ENCODE results near the gene IFFO2.

Gene IFFO2

GRCh38 chr1:18956193-18957135 lies at the start of gene IFFO2:
Gene IFFO2 (minus strand): TSS chr1:18956676. CDS start chr1:18956332, 344 bp downstream.
- peak; percentile 91 to 97 for DNase-seq
- no peak for TF ChIP-seq GATA1 (IDR thresholded peaks at IDR 0.05; ENCODE audit: low read depth, low read length)
- no peak for TF ChIP-seq POLR2A (IDR thresholded peaks at IDR 0.05; ENCODE audit: low read length)

- DNase-seq = no peak
- TF ChIP-seq POLR2A (IDR thresholded peaks at IDR 0.05; ENCODE audit: low read length) = no peak
- no peak for TF ChIP-seq GATA1 (IDR thresholded peaks at IDR 0.05; ENCODE audit: low read depth, low read length)
Measured at GRCh38 chr1:19006000-19006399, 49.5 kb upstream of the IFFO2 start.

GRCh38 chr1:19003371-19004290 lies 47.2 kb upstream of the IFFO2 start:
- no peak for TF ChIP-seq POLR2A (IDR thresholded peaks at IDR 0.05; ENCODE audit: low read length)
- DNase-seq = no peak

- TF ChIP-seq GATA1 (IDR thresholded peaks at IDR 0.05; ENCODE audit: low read depth, low read length) (no peak), POLR2A (IDR thresholded peaks at IDR 0.05; ENCODE audit: low read length) (no peak)
Measured at GRCh38 chr1:19000065-19000464, 43.6 kb upstream of the IFFO2 start.

GRCh38 chr1:18999359-18999758 lies 42.9 kb upstream of the IFFO2 start:
- no peak for DNase-seq
- TF ChIP-seq POLR2A (IDR thresholded peaks at IDR 0.05; ENCODE audit: low read length) = no peak
- TF ChIP-seq GATA1 (IDR thresholded peaks at IDR 0.05; ENCODE audit: low read depth, low read length) = no peak

More at GRCh38 chr1:19000065-19000464, 43.6 kb upstream of the IFFO2 start:
- DNase-seq = no peak

GRCh38 chr1:18998016-18998724 lies 41.7 kb upstream of the IFFO2 start:
- DNase-seq = no peak
- TF ChIP-seq POLR2A (IDR thresholded peaks at IDR 0.05; ENCODE audit: low read length) (no peak), GATA1 (IDR thresholded peaks at IDR 0.05; ENCODE audit: low read depth, low read length) (no peak)

GRCh38 chr1:18997508-18997907 lies 41.0 kb upstream of the IFFO2 start:
- no peak for DNase-seq
- no peak for TF ChIP-seq GATA1 (IDR thresholded peaks at IDR 0.05; ENCODE audit: low read depth, low read length)
- no peak for TF ChIP-seq POLR2A (IDR thresholded peaks at IDR 0.05; ENCODE audit: low read length)

GRCh38 chr1:18996548-18997177 lies 40.2 kb upstream of the IFFO2 start:
- TF ChIP-seq GATA1 (IDR thresholded peaks at IDR 0.05; ENCODE audit: low read depth, low read length) (no peak), POLR2A (IDR thresholded peaks at IDR 0.05; ENCODE audit: low read length) (no peak)
- no peak for DNase-seq

- no peak for DNase-seq
- TF ChIP-seq POLR2A (IDR thresholded peaks at IDR 0.05; ENCODE audit: low read length) (no peak), GATA1 (IDR thresholded peaks at IDR 0.05; ENCODE audit: low read depth, low read length) (no peak)
Measured at GRCh38 chr1:18994381-18994780, 37.9 kb upstream of the IFFO2 start.

- DNase-seq = no peak
- TF ChIP-seq POLR2A (IDR thresholded peaks at IDR 0.05; ENCODE audit: low read length) = no peak
- no peak for TF ChIP-seq GATA1 (IDR thresholded peaks at IDR 0.05; ENCODE audit: low read depth, low read length)
Measured at GRCh38 chr1:18992646-18993045, 36.2 kb upstream of the IFFO2 start.

GRCh38 chr1:18991585-18991984 lies 35.1 kb upstream of the IFFO2 start:
- TF ChIP-seq POLR2A (IDR thresholded peaks at IDR 0.05; ENCODE audit: low read length) = no peak
- TF ChIP-seq GATA1 (IDR thresholded peaks at IDR 0.05; ENCODE audit: low read depth, low read length) = no peak
- DNase-seq = no peak

GRCh38 chr1:18989896-18990295 lies 33.4 kb upstream of the IFFO2 start:
- DNase-seq = no peak
- TF ChIP-seq POLR2A (IDR thresholded peaks at IDR 0.05; ENCODE audit: low read length) = no peak
- TF ChIP-seq GATA1 (IDR thresholded peaks at IDR 0.05; ENCODE audit: low read depth, low read length) = no peak

GRCh38 chr1:18989176-18989799 lies 32.8 kb upstream of the IFFO2 start:
- TF ChIP-seq GATA1 (IDR thresholded peaks at IDR 0.05; ENCODE audit: low read depth, low read length) = no peak
- TF ChIP-seq POLR2A (IDR thresholded peaks at IDR 0.05; ENCODE audit: low read length) = no peak
- DNase-seq = no peak
